NCI-H2029 (cell line): ENCODE measurements around the gene WNT9B.
A peak's percentile ranks its signal among the peaks of the same experiment; 100 is the strongest.

ENCODE experiments used
- DNase-seq: peaks from one replicate; lab custom pipeline; 2025; lab: John Stamatoyannopoulos, UW

WNT9B gene

DNA sequence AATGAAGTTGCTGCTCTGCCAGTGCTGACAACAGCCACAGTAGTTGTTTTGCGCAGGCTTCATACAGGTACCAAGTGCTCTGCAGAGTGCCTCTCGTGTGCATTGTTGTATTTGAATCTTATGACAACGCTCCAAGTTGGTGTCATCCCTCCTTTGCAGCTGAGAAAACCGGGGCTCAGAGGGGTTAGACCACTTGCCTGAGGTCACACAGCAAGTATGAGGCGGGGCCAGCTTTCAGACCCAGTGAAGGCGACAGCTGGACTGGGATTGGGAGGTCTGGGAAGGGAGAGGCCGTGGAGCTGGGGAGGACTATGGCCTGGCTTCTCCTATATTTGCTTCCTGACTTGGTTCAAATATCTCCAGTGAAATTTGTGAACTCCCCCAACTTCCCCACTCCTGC, 33.2 kb downstream of the WNT9B start:
- no peak for DNase-seq

GRCh38 chr17:46885415-46886309, 34.3 kb downstream of the WNT9B start:
- DNase-seq, result no peak

DNA sequence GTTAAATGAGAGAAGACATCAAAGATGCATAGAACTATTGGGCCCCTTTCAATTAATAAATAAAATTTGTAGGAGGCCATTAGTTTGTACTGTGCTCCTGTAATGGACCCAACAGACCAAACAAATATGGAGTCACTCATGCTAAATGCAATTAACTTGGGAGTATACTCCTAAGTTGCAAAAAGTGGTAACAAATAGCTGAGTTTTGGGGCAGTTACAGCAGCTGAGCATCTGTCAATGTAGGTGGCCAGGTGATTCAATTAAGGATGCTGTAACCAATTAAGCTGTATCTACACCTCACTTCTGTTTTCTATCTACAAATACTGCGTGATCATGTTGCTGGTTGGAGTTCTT, 34.9 kb downstream of the WNT9B start:
- DNase-seq, result no peak

DNA sequence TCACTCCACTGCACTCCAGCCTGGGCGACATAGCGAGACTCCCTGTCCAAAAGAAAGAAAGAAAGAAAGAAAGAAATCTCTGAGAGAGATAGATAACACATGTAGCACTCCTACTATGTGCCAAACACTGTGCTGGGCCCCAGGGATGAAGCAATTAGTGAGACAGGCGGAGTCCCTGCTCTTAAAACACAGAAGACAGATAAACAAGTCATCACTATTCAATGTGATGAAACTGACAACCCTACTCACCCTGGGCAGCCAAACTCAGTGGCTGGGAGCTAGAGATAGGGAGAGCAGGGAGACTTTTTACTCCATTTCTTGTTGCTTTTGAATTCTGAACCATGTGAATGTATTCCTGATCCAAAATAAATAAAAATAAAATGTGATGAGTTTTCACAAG, 36.3 kb downstream of the WNT9B start:
- DNase-seq, result no peak

- no peak for DNase-seq
These were observed 37.3 kb downstream of the WNT9B start for GRCh38 chr17:46888727-46889126.

DNA sequence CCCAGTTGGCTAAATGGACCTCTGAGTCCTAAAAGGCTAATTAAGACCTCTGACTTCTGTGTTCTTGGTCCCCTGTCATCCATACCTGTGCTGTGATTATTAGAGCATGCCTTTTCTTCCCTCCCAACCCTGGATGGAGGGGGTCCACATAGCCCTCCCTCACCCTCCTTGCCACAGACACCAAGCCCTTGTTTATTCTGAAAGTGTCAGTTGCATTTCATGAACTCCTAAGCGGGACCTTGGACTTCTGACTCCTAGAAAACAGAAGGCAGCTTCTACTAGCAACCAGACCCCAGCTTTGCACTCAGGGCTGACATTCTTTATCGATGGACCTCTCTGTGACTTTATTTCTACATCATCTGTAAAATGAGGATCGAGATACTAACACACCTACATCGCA, 38.1 kb downstream of the WNT9B start:
- DNase-seq, result no peak

- DNase-seq, result no peak
These were observed 38.7 kb downstream of the WNT9B start for GRCh38 chr17:46889992-46890564.

DNA sequence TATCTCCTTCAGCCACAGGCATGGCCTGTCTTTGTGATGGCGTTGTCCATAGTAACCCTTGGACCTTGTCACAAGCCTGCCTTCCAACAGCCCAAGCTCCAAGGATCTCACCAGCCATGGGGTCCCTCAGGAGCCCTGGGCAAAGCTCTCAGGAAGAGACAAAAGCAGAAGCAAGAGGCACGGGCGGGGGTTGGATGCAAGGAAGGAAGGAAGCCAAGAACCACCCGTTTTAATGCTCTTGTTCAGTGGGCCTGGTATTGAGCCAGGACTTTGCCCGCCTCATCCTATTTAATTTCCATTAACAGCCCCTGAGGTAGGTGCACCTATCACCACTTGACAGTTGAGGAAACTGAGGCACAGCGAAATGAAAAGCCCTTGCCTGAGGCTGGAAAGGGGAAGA, 39.3 kb downstream of the WNT9B start:
- DNase-seq, result no peak

GRCh38 chr17:46892192-46892703, 40.9 kb downstream of the WNT9B start:
- DNase-seq, result no peak

DNA sequence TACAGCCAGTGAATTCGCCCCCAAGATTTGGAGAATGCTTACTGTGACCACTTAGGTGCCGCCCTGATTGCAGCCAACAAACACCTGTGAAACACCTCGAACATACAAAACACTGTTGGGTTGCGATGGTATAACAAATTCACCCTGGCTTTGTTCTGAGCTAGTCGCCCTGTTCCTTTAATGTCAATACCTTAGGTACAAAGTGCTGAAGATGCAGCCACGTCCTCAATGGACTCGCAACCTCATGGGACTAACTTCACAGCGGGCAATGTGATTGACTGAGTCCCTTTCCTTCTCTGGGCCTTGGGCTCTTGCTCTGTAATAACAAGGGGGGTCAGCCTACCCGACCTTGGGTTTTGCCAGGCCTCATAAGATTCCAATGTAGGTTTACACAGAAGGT, 42.6 kb downstream of the WNT9B start:
- DNase-seq, result no peak

GRCh38 chr17:46894476-46895151, 43.2 kb downstream of the WNT9B start:
- DNase-seq, result no peak

DNA sequence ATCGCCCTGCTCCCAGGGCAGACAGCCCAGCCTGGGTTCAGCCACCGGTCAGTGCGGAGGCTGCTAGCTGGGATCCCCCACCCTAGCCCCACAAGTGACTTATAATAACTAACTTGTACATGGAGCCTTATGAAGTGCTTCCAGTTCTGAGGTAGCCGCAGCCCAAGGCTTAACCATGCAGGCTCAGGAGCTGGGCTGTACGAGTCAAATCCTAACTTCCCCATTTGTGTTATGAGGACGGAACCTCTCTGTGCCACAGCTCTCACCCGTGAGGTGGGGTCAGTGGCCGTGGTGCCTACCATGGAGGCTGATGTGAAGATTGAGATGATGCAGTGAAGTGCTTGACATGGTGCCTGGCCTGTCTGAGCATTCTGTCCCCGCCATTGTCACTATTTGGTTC, 43.8 kb downstream of the WNT9B start:
- no peak for DNase-seq

- DNase-seq, result no peak
These were observed 45.6 kb downstream of the WNT9B start for GRCh38 chr17:46896991-46897390.

GRCh38 chr17:46898364-46898763, 47.0 kb downstream of the WNT9B start:
- DNase-seq, result no peak

- DNase-seq, result no peak
These were observed 47.5 kb downstream of the WNT9B start for GRCh38 chr17:46898860-46899259.

DNA sequence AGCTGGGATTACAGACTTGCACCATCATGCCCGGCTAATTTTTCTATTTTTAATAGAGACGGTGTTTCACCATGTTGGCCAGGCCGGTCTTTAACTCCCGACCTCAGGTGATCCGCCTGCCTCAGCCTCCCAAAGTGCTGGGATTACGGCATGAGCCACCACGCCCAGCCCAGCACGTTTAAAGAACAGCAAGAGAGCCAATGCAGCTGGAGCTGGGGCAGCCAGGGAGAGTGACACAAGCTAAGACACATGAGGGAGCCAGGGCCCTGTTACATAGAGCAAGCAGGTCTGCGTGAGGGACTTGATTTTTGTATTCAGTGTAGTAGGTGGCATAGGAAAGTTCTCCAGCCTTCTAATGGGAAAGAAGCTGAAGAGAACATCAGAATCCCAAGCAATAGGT, 49.9 kb downstream of the WNT9B start:
- DNase-seq, result no peak

GRCh38 chr17:46903762-46904672, 52.6 kb downstream of the WNT9B start:
- no peak for DNase-seq

DNA sequence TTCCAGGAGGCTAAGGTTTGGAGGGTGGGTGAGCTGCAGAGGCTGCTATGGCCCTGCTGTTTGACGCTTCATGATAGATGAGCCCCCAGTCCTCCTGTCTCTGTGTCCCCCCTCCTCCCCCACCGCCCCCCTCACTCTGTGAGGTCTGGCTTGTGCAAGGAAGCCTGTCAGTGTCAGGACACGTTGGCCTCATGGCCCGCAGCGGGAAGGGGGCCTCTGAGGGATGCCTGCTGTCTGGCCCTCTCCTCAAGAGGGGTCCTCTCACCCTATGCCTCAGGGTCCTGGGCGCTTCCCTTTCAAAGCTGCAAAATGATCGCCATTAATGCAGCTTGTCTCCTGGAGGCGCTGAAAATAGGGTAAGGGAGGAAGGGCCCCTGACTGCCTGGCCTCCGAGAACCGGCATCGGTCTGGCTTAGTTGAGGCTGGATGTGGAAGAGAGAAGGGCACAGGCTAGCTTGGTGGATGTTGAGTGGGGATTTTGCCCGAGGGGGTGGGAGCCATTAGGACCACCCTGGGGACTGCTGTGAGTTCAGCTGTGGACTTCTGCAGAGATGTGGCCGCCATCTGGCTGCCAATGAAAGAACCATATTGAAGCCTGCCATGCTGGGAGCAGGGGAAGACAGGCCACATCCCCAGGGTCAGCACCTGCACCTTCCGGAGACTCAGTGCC, 56.8 kb downstream of the WNT9B start:
- no peak for DNase-seq

DNA sequence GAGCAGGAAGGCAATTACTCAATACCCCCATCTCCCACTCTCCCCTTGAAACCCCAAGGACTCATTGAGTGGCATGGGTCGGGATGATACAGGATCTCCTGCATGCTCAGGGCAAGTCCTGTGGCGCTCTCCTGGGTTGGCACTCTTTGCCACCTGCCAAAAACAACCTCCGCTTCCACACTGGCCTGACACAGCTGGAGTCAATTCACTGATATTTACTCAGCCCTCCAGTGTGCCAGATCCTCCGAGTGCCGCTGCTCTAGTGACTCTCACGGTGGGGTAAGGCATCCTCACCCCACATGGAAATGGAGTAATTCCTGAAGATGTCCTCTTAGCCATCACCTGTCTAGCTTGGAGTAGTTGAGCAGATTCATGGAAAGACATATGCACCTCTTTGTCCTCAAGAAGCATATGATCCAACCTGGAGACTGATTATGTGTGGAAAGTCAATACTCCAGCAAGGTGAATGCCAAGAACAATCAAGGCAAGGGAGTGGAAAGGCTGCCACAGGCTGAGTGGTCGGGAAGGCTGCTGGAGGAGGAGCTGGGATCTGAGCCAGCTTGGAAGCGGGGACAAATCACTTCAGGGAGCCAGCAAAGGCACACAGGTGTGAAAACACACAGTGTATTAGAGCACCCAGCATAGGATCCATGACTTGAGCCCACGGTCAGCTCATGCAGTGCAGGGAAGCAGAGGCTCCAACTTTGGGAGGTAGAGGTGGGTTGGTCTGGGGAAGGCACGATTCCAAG, 59.0 kb downstream of the WNT9B start:
- peak; percentile 86 for DNase-seq

DNA sequence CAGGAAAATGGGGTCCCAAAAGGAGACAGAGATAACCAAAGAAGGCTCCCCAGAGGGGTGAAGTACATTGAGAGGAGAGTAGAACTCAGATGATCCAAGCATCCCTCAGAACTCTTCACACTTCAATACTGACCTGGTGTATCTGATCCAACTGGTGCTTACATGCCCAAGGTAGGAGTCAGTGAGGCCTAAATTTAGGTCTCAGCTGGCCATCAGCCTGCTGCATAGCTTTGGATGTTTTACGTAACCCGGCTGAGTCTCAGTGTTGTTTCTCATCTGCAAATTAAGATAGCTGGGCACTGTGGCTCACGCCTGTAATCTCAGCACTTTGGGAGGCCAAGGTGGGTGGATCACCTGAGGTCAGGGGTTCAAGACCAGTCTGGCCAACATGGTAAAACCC, 59.9 kb downstream of the WNT9B start:
- no peak for DNase-seq

DNA sequence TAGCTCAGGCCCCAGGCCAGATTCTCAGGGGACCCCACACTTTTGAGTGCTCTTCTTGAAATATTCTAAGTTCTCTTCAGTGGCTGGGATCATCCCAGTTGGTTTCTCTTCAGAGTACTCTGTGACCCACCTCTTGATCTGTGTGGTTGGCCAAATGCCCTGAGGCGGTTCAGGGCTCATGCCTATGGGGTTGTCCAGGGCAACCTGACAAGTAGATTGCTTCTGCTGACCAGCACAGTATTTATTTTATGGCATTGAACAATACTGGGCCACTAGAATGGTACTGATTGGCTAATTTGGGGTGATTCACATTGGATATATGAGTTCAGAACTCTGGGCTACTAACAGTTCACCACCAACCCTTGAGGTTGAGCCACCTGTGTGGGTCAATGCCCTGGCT, 64.2 kb downstream of the WNT9B start:
- DNase-seq, result no peak
